Endothelial cell of hepatic sinusoid (primary cell): Measurements from ENCODE around the gene SEC22B.
"Not testable (repeated sequence)": the region's sequence is repeated elsewhere in the genome, so short reads cannot be mapped to it uniquely, and the experiment has no call there.

ENCODE experiments used
- in situ Hi-C: cut with HindIII; loops from 2 replicates; pipeline ENCODE4 v1.10.0; 2017; ENCODE audit warnings: low sequenced_read_pairs

The SEC22B gene

DNA sequence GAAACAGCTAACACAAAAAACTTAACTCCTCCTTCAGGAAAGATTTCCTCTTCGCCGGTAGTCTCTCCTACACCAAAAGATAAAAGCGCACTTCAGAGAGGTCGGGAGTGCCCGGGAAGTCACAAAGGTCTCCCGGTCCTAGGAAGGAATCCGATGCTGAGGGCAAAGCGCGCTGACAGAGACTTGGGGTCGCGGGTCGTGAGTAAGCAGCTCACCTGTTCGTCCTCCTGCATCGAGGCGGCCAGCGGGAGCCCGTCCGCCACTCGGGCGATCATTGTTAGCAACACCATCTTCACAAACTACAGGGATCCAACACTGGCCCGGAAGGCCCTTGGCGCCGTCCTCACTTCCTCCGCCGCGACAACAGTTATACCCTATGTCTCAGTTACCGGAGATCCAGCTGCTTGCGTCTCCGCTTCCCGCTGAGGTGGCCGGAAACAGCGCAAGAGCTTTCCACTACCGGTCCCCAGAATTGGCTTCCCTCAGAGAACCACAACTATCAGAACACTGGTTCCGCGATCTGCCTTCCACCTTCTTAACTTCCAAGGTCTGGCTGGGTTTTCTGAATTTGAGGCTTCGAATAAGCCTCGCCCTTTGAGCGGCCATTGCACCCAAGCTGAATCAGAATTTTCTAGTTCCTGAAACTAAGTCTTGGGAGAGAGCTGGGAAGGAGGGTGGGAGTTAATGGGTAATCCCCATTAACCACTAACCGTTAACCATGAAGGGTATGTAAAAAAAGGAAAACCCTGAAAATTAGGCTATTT is at the start of gene SEC22B:
Gene SEC22B, minus strand, starts transcription at position 429 of the 764 bp plus-strand sequence. Its CDS starts 139 bp downstream, at position 290.
- in situ Hi-C loops: no loop called here

DNA sequence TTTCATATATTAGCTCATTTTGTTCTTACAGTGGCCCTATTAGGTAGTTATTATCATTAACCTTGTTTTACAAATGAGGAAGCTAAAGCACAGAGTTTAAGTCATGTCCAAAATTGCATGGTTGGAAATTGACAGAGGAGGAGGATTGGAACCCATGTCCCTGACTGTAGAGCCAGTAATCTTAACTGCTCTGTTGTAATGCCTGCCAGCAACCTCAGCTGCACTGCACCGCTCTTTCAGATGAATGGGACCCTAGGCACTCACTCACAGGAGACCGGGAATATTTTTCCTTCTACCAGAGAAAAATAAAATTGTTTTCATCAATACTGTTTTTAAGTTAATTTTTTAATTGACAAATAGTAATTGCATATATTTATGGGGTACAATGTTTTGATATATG is 41.6 kb upstream of the SEC22B start:
- in situ Hi-C loops: not testable (repeated sequence)

DNA sequence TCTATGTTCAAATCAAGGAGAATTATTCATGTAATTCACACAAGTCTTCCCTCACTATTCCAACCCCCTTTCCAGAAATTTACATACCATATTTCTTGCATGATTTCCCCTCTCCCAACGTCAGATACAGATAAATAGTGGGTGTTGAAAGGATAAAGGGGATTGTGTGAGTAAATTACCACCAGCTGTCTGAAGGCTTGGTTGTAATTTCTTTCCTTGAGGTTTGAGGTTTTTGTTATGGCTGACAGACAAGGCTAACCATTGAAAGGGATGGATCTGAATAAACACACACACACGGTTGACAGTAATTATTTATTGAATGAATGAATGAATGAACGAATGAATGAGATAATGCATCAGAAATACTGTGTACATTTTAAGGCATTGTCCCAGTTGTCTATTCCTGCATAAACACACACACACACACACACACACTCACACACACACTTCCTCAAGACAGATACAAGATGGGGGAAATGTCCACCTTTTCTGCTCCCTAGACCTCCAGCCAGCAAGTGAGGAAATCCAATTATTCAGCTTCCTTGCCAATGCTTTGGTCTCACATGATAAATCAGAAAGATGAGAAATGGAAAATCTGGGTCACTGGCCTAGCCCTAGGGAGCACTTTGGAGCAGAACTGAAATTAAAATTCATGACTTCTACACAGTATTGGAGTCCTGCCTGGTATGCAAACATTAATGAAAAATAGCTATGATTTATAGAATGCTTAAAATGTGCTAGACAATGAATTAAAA is 41.0 kb upstream of the SEC22B start:
- in situ Hi-C loops: not testable (repeated sequence)

DNA sequence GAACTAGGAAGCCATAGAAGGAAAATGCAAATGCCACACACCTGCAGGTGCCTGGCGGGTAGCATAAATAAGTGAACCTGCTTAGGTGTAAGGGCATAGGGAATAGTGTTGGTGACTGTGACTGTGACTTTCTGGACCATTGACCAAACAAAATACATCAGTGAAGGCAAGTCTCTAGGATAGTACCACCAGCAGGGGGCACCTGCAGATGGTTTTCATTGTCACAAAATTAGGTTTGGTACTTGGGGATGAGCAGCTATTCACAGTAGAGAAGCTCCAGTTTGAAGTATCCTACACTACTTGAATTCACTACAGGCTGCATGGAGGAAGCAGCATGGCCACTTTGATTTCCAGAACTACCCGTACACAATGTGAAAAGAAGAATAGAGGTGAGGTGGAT is 37.3 kb upstream of the SEC22B start:
- in situ Hi-C loops: not testable (repeated sequence)

DNA sequence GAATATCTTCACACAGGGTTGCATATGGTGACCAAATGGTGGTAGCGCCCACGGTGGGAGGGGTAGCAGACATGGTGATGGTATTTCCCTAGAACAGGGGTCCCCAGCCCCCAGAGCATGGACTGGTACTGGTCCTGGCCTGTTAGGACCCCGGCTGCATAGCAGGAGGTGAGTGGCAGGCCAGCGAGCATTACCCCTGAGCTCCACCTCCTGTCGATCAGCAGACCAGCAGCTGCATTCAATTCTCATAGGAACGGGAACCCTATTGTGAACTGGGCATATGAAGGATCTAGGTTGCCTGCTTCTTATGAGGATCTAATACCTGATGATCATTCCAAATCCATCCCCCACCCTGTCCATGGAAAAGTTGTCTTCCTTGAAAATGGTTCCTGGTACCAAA is 34.4 kb upstream of the SEC22B start:
- in situ Hi-C loops: not testable (repeated sequence)

DNA sequence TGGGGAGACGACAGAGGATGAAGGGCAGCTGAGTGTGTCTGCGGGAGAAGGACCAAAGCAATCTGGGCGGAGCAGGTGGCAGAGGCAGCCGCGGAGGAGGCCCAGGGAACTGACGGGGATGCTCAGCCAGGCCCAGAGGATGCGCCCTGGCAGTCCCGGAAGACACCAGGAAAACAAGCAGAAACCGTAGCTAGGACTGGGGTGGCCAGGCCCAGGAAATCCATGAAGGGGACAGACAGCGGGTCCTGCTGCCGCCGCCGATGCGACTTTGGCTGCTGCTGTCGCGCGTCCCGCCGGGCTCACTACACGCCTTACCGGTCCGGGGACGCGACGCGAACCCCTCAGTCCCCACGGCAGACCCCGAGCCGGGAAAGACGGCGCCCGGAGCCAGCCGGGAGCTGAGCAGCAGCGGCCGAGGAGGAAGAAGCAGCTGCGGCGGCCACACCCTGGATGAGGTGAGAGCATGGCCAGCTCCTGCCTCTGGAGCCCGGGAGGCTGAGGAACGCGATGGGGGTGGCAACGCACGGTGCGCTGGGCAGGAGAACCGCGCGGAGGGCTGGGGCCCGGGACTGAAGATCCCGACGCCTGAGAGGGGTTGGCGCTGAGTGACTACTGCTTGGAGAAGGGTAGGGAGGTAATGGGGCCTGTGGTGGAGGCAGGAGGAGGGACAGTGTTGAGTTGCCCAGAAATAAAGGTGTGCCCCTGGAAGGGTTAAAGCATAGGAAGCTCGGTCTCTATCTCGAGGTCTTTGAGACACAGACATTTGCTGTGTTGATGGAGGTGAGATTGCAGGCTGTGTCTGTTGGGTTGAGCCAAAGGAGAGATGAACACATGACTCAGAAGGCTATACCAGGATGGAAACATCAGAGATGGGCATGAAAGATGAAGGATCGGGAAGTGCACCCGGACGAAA is 20.8 kb upstream of the SEC22B start:
- in situ Hi-C loops: not testable (repeated sequence)

DNA sequence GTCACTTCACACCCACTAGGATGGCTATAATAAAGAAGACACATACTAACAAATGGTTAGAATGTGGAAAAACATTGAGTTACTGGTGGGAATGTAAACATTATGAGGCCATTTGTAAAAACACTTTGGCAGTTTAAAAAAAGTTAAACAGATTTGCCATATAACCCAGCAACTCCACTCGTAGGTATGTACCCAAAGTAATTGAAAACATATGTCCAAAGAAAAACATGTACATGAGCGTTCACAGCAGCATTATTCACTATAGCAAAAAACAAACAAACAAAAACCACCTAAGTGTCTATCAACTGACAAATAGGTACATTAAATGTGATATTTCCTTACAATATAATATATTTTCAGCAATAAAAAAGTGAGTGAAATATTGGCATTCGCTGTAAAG is 12.3 kb upstream of the SEC22B start:
- in situ Hi-C loops: not testable (repeated sequence)

DNA sequence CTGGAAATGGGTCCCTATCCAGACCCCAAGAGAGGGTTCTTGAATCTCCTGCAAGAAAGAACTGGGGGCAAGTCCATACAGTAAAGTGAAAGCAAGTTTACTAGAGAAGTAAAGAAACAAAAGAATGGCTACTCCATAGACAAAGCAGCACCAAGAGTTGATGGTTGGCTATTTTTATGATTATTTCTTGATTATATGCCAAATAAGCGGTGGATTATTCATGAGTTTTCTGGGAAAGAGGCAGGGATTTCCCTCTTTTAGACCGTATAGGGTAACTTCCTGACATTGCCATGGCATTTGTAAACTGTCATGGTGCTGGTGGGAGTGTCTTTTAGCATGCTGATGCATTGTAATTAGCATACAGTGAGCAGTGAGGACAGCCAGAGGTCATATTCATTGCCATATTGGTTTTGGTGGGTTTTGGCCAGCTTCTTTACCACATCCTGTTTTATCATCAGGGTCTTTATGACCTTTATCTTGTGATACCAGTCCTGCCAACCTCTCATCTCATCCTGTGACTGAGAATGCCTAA is 5.9 kb upstream of the SEC22B start:
- in situ Hi-C loops: not testable (repeated sequence)

DNA sequence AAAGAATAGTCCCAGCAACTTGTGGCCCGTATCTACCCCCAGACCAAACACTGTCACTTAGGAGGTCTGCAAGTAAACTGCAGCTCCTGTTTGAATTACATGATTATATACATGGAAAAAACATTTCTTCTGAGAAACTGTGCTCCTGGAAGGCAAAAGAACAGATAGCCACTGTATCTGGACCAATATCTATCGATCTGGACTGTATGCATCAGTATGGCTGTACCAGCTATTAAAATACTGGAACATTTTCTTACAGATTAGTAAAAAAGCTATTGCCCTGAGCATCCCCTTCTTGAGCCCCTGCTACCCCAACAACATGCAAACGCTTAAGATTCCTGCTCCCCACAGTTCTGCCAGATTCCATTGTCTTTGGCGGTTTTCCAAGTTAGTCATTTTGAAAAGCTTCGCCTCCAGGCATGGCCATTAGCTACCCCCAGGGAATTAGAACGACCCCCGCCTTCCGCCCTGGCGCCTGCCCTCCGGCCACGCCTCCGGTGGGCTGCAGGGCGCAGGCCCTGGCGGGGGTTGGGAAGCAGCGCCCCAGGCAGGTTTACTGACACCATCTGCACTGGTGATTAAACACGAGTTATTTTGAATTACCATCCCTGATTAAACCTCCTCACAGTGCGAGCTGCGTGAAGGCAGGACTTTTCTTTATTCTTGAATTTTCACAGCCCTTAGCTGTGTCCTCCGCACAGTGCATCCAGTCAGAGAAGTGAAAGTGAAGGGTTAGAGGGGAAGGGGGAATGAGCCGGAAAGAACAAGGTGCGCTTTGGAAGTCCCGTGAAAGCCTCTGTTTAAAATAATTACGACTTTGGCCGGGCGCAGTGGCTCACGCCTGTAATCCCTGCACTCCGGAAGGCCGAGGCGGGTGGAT is 3.7 kb upstream of the SEC22B start:
- in situ Hi-C loops: not testable (repeated sequence)

DNA sequence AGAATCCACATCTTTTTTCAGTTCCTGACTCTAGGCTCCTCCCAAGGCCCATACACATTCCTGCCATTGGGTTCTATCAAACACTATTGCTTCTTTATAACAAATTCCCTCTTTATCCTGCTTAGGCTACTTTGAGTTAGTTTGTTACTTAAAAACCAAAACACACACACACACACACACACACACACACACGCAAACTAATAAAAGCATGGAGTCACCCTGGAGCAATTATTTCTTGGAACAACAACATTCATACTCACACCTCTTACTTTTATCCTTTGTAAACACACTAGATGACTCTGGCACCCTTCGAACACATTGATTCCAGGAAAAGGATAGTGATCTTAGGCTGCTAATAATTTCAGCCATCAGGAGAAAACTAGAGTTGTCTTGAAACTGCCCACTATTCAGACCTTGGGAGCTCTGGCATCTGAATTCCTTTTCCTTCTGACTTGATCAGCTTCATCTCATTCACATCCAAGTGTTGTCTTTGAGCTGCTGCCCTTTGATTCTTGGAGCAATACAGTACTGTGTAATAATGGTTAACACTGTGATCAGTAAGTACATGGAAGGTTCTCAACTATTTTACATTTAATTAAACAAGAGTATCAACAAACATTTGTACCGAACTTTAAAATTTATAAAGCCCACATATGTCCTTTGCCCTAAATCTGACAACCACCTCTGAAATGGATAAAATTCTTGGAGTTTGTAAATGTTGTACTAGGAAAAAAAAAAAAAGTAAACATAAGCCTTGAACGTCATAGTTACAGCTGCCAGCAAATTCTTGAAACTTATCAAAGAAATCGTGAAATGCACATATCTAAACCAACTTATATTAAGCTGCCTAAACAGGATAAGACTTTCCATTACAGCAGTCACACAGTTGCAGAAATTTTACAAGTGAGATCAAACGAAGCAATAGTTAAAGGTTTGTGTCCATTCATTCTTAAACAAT is 2.8 kb upstream of the SEC22B start:
- in situ Hi-C loops: no loop called here

DNA sequence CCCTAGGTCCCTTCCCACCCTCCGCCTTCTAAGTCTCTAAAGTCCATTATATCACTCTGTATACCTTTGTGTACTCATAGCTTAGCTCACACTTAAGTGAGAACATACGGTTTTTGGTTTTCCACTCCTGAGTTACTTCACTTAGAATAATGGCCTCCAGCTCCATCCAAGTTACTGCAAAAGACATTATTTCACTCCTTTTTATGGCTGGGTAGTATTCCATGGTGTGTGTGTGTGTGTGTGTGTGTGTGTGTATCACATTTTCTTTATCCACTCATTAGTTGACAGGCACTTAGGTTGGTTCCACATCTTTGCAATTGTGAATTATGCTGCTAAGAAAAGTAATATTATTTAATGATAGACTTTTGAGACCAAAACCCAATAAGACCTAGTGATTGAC is 1.7 kb upstream of the SEC22B start:
- in situ Hi-C loops: not testable (repeated sequence)

DNA sequence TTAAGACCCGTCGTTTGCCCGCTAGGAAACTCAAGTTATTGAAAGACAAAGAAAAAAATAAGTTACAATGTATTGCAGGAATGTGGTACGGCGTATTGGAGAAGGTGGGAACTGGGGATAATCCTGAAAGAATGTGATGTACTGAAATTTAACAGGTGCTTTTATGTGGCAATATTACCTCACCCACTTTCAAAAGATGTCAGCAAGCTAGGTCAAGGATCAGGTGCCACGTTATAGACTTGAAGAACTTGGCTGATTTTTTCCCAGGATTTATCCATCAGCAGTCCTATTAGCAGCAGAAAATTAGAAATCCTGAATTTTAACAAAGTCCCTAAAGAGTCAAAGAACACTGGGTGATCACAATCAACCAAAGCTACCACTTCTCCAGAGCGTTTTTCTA is 632 bp downstream of the SEC22B start:
- in situ Hi-C loops: not testable (repeated sequence)

DNA sequence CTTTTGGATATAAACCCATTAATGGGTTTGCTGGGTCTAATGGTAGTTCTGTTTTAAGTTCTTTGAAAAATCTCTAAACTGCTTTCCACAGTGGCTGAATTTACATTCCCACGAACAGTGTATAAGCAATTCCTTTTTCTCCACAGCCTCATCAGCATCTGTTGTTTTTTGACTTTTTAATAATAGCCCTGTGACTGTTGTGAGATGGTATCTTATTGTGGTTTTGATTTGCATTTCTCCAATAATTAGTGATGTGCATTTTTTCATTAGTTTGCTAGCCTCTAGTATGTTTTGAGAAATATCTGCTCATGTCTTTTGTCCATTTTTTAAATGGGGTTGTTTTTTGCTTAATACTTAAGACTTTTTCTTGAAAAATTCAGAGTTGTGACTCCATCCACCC is 11.6 kb downstream of the SEC22B start:
- in situ Hi-C loops: not testable (repeated sequence)

DNA sequence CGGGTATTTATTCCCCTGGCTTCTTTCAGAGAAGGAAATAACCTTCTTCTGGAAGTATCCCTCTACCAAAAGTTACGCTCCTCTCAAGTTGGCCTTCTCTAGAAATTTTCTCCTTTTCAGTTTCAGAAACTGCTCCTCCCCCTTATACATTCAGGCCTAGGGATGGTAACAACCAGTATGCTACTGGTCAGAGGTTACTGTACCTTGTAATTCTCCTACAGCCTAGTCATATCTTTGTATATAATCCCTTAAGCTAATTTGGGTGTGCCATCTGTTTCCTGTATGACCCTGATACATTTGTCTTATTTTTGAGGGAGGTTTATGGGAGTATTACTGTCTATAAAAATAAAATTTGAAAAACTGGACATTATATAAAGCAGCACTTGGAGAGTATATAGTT is 14.3 kb downstream of the SEC22B start:
- in situ Hi-C loops: not testable (repeated sequence)

DNA sequence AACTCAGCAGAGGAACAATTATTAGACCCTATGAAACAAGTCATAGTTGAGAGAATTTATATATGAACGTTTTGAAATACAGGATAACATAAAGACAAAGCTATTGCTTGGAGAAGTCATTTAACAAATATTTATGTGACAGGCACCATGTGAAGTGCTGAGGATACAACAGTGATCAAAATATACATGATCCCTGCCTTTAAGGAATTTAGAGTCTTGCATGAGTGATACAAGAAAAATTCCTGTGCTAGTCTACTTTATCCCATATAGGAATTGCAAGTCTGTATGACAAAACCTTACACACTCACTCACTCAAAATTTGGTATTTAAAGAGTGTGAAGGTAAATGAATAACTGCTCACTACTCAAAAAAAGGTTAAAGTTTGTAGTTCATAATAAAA is 17.8 kb downstream of the SEC22B start:
- in situ Hi-C loops: not testable (repeated sequence)

DNA sequence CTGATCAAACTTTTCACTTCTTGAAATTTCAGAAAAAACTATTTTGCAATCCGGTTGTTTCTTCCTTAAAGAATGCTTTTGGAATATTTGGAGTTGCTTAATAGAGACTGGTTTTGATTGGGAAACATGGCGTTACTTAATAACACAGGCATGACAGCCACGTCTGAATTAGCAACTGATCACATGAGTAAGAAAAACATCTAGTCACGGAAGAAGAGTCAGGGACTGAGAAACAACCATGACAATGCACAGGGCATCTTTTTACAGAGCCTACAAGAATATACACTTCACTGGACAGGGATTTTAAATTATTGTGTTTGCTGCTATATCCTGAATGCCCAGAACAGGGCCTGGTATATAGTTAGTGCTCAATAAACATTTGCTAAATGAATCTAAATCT is 18.2 kb downstream of the SEC22B start:
- in situ Hi-C loops: not testable (repeated sequence)

DNA sequence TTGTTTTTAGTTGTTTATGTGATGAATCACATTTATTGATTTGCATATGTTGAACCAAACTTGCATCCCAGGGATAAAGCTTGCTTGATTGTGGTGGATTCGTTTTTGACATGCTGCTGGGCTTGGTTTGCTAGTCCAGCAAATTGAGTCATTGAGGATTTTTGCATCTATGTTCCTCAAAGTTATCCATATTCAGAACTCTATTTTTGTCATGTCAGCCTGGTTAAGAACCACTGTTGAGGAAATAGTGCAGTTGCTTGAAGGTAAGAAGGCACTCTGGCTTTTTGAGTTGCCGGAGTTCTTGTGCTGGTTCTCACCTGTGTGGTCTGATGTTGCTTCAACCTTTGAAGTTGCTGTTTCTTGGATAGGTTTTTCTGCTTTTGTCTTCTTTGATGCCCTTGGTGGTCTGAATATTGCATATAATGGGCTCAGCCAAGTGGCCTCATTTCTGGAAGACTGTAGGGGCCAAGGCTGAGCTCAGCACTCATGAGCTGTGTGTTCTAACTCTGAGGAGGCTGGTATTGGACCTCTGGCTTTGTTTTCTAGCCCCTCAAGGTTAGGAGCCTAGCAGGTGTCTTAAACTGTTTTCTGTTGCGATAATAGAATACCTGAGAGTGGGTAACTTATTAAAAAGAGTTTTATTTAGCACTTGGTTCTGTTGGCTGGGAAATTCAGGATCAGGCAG is 26.0 kb downstream of the SEC22B start:
- in situ Hi-C loops: not testable (repeated sequence)

DNA sequence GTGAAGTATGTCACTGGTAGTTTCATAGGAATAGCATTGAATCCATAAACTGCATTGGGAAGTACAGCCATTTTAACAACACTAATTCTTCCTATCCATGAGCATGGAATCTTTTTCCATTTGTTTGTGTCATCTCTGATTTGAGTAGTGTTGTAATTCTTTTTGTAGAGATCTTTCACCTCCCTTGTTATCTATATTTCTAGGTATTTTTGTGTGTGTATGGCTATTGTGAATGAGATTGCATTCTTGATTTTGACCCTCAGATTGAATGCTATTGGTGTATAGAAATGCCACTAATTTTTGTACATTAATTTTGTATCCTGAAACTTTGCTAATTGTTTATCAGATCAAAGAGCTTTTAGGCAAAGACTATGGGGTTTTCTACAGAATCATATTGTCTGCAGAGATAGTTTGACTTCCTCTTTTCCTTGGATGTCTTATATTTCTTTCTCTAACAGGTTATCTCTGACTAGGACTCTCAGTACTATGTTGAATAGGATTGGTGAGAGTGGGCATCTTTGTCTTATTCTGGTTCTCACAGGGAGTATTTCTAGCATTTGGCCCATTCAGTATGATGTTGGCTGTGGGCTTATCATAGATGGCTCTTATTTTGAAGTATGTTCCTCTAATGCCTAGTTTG is 26.8 kb downstream of the SEC22B start:
- in situ Hi-C loops: not testable (repeated sequence)
